ENCODE measurements around the gene RSPH4A. TPM values are rescaled to one million over a fixed set of nuclear protein-coding genes. Genes with fewer than 3 reads are reported as not detected.
"Not testable (repeated sequence)": the region's sequence is repeated elsewhere in the genome, so short reads cannot be mapped to it uniquely, and the experiment has no call there.

RSPH4A gene
- not detected for total RNA-seq
- long read RNA-seq: 0 reads

GRCh38 chr6:116615937-116616736 lies at the start of gene RSPH4A:
Gene RSPH4A, plus strand, starts transcription at chr6:116616479. Its CDS starts 145 bp downstream, at chr6:116616624.
- intact Hi-C loops (cut with DNase I): no loop called here
- ATAC-seq (peak; percentile 99), DNase-seq (ENCODE audit: missing footprints) (peak; percentile 93)

GRCh38 chr6:116568111-116568510 lies 48.2 kb upstream of the RSPH4A start:
- no peak for ATAC-seq
- no peak for DNase-seq (ENCODE audit: missing footprints)
- intact Hi-C loops (cut with DNase I): no loop called here

- intact Hi-C loops (cut with DNase I): no loop called here
- ATAC-seq (no peak), DNase-seq (ENCODE audit: missing footprints) (no peak)
Observed at GRCh38 chr6:116568821-116569755, 47.2 kb upstream of the RSPH4A start.

- peak; percentile 99 for ATAC-seq
- intact Hi-C loops (cut with DNase I): loop anchor here (5.0 kb wide), 1 partner anchor 96 kb away; the partner anchor contains the start of gene ZUP1
Observed at GRCh38 chr6:116570856-116571682, 45.2 kb upstream of the RSPH4A start, which contains the start of gene RWDD1. Gene RWDD1, plus strand, starts transcription at chr6:116571504. Its CDS starts 79 bp downstream, at chr6:116571583.

GRCh38 chr6:116571683-116572000 lies 44.6 kb upstream of the RSPH4A start:
- DNase-seq (ENCODE audit: missing footprints) (no peak), ATAC-seq (no peak)
- intact Hi-C loops (cut with DNase I): loop anchor here (5.0 kb wide), 1 partner anchor 96 kb away; the partner anchor contains the start of gene ZUP1

More at GRCh38 chr6:116570856-116571682, 45.2 kb upstream of the RSPH4A start, which contains the start of gene RWDD1:
- peak; percentile 99 for DNase-seq (ENCODE audit: missing footprints)

GRCh38 chr6:116572162-116572561 lies 44.1 kb upstream of the RSPH4A start:
- ATAC-seq (no peak), DNase-seq (ENCODE audit: missing footprints) (peak; percentile 65)
- intact Hi-C loops (cut with DNase I): loop anchor here (5.0 kb wide), 1 partner anchor 95 kb away; the partner anchor contains the start of gene ZUP1

GRCh38 chr6:116575227-116575626 lies 41.1 kb upstream of the RSPH4A start:
- DNase-seq (ENCODE audit: missing footprints): no peak
- intact Hi-C loops (cut with DNase I): no loop called here
- no peak for ATAC-seq

GRCh38 chr6:116577486-116577885 lies 38.8 kb upstream of the RSPH4A start:
- intact Hi-C loops (cut with DNase I): no loop called here
- DNase-seq (ENCODE audit: missing footprints) (no peak), ATAC-seq (no peak)

- intact Hi-C loops (cut with DNase I): no loop called here
- DNase-seq (ENCODE audit: missing footprints): no peak
- no peak for ATAC-seq
Observed at GRCh38 chr6:116578335-116578734, 37.9 kb upstream of the RSPH4A start.

GRCh38 chr6:116579143-116579542 lies 37.1 kb upstream of the RSPH4A start:
- ATAC-seq (no peak), DNase-seq (ENCODE audit: missing footprints) (no peak)
- intact Hi-C loops (cut with DNase I): no loop called here

- ATAC-seq: no peak
- DNase-seq (ENCODE audit: missing footprints): no peak
- intact Hi-C loops (cut with DNase I): no loop called here
Observed at GRCh38 chr6:116580198-116580597, 36.1 kb upstream of the RSPH4A start.

GRCh38 chr6:116586276-116586675 lies 30.0 kb upstream of the RSPH4A start:
- no peak for ATAC-seq
- intact Hi-C loops (cut with DNase I): no loop called here
- no peak for DNase-seq (ENCODE audit: missing footprints)

- intact Hi-C loops (cut with DNase I): no loop called here
- DNase-seq (ENCODE audit: missing footprints) (no peak), ATAC-seq (no peak)
Observed at GRCh38 chr6:116586738-116587137, 29.5 kb upstream of the RSPH4A start.

- DNase-seq (ENCODE audit: missing footprints): no peak
- no peak for ATAC-seq
- intact Hi-C loops (cut with DNase I): no loop called here
Observed at GRCh38 chr6:116595247-116595646, 21.0 kb upstream of the RSPH4A start.

GRCh38 chr6:116596815-116597214 lies 19.5 kb upstream of the RSPH4A start:
- DNase-seq (ENCODE audit: missing footprints) (no peak), ATAC-seq (no peak)
- intact Hi-C loops (cut with DNase I): no loop called here

GRCh38 chr6:116603916-116604315 lies 12.4 kb upstream of the RSPH4A start:
- ATAC-seq; intact Hi-C loops (cut with DNase I); DNase-seq (ENCODE audit: missing footprints): not testable (repeated sequence)

GRCh38 chr6:116604868-116605267 lies 11.4 kb upstream of the RSPH4A start:
- ATAC-seq; DNase-seq (ENCODE audit: missing footprints); intact Hi-C loops (cut with DNase I): not testable (repeated sequence)

- DNase-seq (ENCODE audit: missing footprints) (no peak), ATAC-seq (no peak)
- intact Hi-C loops (cut with DNase I): no loop called here
Observed at GRCh38 chr6:116605935-116606334, 10.3 kb upstream of the RSPH4A start.

- intact Hi-C loops (cut with DNase I): no loop called here
- ATAC-seq (no peak), DNase-seq (ENCODE audit: missing footprints) (no peak)
Observed at GRCh38 chr6:116611056-116611455, 5.2 kb upstream of the RSPH4A start.
